Breast epithelium (tissue), 3 donors: ENCODE results near the gene RPL19.

Source experiments
- POLR2A ChIP-seq: fragments of 450-650 bp; IDR thresholded peaks from one replicate; pipeline ENCODE4 v1.6.1; 2016; ENCODE audit warnings: antibody characterized with exemption, mild to moderate bottlenecking, moderate library complexity
- POLR2AphosphoS5 ChIP-seq, 3 donors: sonication (generic); formaldehyde crosslinking; IDR thresholded peaks; one replicate each; pipeline ENCODE4 v1.6.1; 2017; ENCODE audit warnings: antibody characterized with exemption in 3 of 3
- TF ChIP-seq, protein P1 (sequence below), 3 donors: fragments of 450-650 bp; IDR thresholded peaks; one replicate each; pipeline ENCODE4 v1.5.1; 2016 to 2017; ENCODE audit warnings: antibody characterized with exemption in 3 of 3, mild to moderate bottlenecking in 3 of 3, moderate library complexity in 3 of 3

DNA sequence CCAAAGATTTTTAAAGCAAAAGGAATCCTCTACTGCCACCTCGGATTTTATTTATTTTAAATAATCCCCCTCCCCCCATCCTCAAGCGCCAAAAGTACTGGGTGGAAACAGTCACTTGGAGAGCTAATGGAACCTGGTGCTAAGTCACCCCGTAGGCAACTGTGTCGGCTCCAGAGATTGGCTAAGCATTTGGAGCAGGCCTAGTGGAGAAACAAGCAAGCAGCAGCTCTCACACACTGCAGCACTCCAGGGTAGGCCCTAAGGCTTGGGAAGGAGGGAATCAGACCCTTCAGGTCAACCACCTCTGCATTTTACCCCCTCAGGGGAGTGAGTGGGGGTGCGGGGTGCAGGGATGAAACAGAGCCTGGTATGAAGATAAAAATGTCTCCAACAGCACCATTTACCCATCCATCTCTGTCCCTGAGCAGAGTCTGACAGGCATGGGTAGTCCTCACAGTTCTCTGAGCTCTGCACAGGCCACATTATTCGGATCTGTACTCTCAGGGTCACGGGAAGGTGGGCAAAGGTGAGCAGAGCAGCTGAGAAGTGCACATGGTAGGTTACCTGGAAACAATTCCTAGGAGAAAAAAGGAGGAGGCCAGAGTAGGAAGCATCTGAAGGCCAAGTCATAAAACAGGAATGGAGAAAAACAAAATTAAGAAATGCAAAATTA lies 52.8 kb downstream of the RPL19 start:
- TF ChIP-seq, protein P1, sequence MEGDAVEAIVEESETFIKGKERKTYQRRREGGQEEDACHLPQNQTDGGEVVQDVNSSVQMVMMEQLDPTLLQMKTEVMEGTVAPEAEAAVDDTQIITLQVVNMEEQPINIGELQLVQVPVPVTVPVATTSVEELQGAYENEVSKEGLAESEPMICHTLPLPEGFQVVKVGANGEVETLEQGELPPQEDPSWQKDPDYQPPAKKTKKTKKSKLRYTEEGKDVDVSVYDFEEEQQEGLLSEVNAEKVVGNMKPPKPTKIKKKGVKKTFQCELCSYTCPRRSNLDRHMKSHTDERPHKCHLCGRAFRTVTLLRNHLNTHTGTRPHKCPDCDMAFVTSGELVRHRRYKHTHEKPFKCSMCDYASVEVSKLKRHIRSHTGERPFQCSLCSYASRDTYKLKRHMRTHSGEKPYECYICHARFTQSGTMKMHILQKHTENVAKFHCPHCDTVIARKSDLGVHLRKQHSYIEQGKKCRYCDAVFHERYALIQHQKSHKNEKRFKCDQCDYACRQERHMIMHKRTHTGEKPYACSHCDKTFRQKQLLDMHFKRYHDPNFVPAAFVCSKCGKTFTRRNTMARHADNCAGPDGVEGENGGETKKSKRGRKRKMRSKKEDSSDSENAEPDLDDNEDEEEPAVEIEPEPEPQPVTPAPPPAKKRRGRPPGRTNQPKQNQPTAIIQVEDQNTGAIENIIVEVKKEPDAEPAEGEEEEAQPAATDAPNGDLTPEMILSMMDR (IDR thresholded peaks at IDR 0.05), result no peak
- no peak for TF ChIP-seq POLR2A
- no peak for TF ChIP-seq POLR2AphosphoS5 (IDR thresholded peaks at IDR 0.05)
